Measurements from ENCODE around the gene NLRP3. TPM values are rescaled to one million over a fixed set of nuclear protein-coding genes. Genes with fewer than 3 reads are reported as not detected.

NLRP3 gene
- total RNA-seq, 2 donors from 2014 or later, result 1.1 to 1.4 TPM

- no peaks in the 10 kb centered on the region for H3K27me3 ChIP-seq (replicated peaks; ENCODE audit: insufficient read depth)
- TF ChIP-seq POLR2AphosphoS5 (IDR thresholded peaks at IDR 0.05) (no peak), POLR2A (IDR thresholded peaks at IDR 0.05) (no peak)
- TF ChIP-seq, protein P1, sequence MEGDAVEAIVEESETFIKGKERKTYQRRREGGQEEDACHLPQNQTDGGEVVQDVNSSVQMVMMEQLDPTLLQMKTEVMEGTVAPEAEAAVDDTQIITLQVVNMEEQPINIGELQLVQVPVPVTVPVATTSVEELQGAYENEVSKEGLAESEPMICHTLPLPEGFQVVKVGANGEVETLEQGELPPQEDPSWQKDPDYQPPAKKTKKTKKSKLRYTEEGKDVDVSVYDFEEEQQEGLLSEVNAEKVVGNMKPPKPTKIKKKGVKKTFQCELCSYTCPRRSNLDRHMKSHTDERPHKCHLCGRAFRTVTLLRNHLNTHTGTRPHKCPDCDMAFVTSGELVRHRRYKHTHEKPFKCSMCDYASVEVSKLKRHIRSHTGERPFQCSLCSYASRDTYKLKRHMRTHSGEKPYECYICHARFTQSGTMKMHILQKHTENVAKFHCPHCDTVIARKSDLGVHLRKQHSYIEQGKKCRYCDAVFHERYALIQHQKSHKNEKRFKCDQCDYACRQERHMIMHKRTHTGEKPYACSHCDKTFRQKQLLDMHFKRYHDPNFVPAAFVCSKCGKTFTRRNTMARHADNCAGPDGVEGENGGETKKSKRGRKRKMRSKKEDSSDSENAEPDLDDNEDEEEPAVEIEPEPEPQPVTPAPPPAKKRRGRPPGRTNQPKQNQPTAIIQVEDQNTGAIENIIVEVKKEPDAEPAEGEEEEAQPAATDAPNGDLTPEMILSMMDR (IDR thresholded peaks at IDR 0.05), result no peak
- DNase-seq (ENCODE audit: low spot score), result no peak
- H3K9me3 ChIP-seq, result no peaks in the 10 kb centered on the region
- H3K4me1 ChIP-seq (replicated peaks), result no peaks in the 10 kb centered on the region
- WGBS, result 90% methylated on average over 5 of the region's 5 CpGs
- H3K27ac ChIP-seq, result no peak overlapping the region
- intact Hi-C loops (cut with DNase I), result no loop called here
- no peaks in the 10 kb centered on the region for H3K36me3 ChIP-seq
- no peak overlapping the region for H3K4me3 ChIP-seq
These were observed 25.6 kb downstream of the NLRP3 start for GRCh38 chr1:247441606-247442005.

GRCh38 chr1:247442164-247442563 lies 26.2 kb downstream of the NLRP3 start:
- Histone ChIP-seq H3K4me1 (replicated peaks) (no peaks in the 10 kb centered on the region), H3K4me3 (no peak overlapping the region), H3K27me3 (replicated peaks; ENCODE audit: insufficient read depth) (no peaks in the 10 kb centered on the region), H3K9me3 (no peaks in the 10 kb centered on the region), H3K27ac (no peak overlapping the region), H3K36me3 (no peaks in the 10 kb centered on the region)
- TF ChIP-seq POLR2AphosphoS5 (IDR thresholded peaks at IDR 0.05), result no peak
- TF ChIP-seq, protein P1 (IDR thresholded peaks at IDR 0.05), result no peak
- no peak for TF ChIP-seq POLR2A (IDR thresholded peaks at IDR 0.05)
- DNase-seq (ENCODE audit: low spot score), result no peak
- intact Hi-C loops (cut with DNase I), result no loop called here
- 68% methylated on average over 4 of the region's 4 CpGs for WGBS

DNA sequence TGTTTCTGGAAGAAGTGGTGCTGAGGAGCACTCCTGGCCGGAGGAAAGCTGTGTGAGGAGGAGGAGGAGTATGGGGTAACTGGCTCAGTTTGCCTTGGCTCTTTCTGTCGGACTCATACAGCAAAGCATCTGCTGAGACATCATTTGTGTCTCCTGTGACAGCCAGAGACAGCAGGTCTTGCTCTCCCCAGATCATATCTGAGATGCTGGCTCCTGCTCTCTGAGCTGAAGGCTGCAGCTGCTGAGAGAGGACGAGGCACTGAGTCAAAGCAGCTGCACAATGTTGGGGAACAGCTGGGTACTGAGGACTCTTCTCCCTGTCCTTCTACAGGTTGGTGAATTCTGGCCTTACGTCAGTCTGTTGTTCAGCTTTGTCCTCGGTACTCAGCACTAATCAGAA lies 27.7 kb downstream of the NLRP3 start:
- WGBS, result 46% methylated on average over 5 of the region's 5 CpGs
- no peaks in the 10 kb centered on the region for H3K36me3 ChIP-seq

GRCh38 chr1:247444571-247444970 lies 28.6 kb downstream of the NLRP3 start:
- TF ChIP-seq, protein P1 (IDR thresholded peaks at IDR 0.05), result no peak
- TF ChIP-seq POLR2AphosphoS5 (IDR thresholded peaks at IDR 0.05), result no peak
- no peak for TF ChIP-seq POLR2A (IDR thresholded peaks at IDR 0.05)

More for the DNA sequence above, 27.7 kb downstream of the NLRP3 start:
- Histone ChIP-seq H3K4me3 (no peak overlapping the region), H3K27me3 (replicated peaks; ENCODE audit: insufficient read depth) (no peaks in the 10 kb centered on the region), H3K9me3 (no peaks in the 10 kb centered on the region), H3K27ac (no peak overlapping the region), H3K4me1 (replicated peaks) (no peaks in the 10 kb centered on the region)
- intact Hi-C loops (cut with DNase I), result no loop called here
- DNase-seq (ENCODE audit: low spot score), result no peak
- TF ChIP-seq POLR2A (IDR thresholded peaks at IDR 0.05), result no peak
- TF ChIP-seq POLR2AphosphoS5 (IDR thresholded peaks at IDR 0.05), result no peak
- TF ChIP-seq, protein P1 (IDR thresholded peaks at IDR 0.05), result no peak

DNA sequence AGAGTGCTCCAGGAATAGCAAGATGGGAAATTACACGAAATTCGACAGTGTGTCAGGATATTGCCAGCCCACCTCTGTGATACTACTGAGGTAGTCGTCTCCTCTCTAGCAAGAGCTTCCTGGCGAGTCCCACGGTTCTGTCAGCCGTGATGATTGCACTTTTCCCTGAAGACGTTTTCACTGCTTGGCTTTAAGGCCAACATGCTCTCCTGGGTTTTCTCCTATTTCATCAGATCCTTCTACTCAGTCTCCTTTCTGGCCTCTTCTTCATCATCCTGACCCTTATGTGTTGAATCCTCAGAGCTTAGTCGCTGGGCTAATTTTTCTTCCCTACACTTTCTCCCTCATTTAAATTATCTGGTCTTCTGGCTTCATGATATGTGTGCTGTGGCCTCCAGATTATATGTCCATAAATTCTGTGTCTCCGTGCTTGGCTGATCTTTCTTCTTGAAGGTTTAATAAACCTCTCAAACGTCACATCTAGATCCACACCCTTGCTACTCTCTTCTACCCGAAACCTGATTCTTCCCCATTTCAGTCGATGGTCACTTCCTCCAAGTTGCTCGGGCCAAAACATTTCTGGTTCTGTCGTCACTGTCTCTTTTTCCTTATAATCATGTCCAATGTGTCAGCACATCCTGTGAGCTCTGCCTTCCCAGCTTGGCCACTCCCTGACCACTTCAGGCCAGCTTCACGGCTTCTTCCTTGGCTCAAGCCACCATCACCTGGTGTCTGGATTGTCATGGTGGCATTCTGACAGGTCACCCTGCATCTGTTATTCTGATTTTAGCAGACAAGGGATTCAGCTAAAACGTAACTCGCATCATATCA lies 29.8 kb downstream of the NLRP3 start:
- DNase-seq (ENCODE audit: low spot score), result no peak
- no peak overlapping the region for H3K4me3 ChIP-seq

More at GRCh38 chr1:247444571-247444970, 28.6 kb downstream of the NLRP3 start:
- Histone ChIP-seq H3K4me3 (no peak overlapping the region), H3K27me3 (replicated peaks; ENCODE audit: insufficient read depth) (no peaks in the 10 kb centered on the region), H3K4me1 (replicated peaks) (no peaks in the 10 kb centered on the region), H3K27ac (no peak overlapping the region), H3K9me3 (no peaks in the 10 kb centered on the region), H3K36me3 (no peaks in the 10 kb centered on the region)
- intact Hi-C loops (cut with DNase I), result no loop called here
- DNase-seq (ENCODE audit: low spot score), result no peak
- 73% methylated on average over 6 of the region's 6 CpGs for WGBS

More for the DNA sequence above, 29.8 kb downstream of the NLRP3 start:
- no peaks in the 10 kb centered on the region for H3K36me3 ChIP-seq
- no peaks in the 10 kb centered on the region for H3K4me1 ChIP-seq (replicated peaks)
- no peak overlapping the region for H3K27ac ChIP-seq
- intact Hi-C loops (cut with DNase I), result no loop called here
- TF ChIP-seq, protein P1 (IDR thresholded peaks at IDR 0.05), result no peak
- TF ChIP-seq POLR2AphosphoS5 (IDR thresholded peaks at IDR 0.05) (no peak), POLR2A (IDR thresholded peaks at IDR 0.05) (no peak)
- H3K9me3 ChIP-seq, result no peaks in the 10 kb centered on the region
- H3K27me3 ChIP-seq (replicated peaks; ENCODE audit: insufficient read depth), result no peaks in the 10 kb centered on the region
- WGBS, result 77% methylated on average over 17 of the region's 17 CpGs

All from prostate gland (tissue), 2 donors.